C4-2B (cell line): ENCODE results near the gene ATXN1.
"Not testable (repeated sequence)": the region's sequence is repeated elsewhere in the genome, so short reads cannot be mapped to it uniquely, and the experiment has no call there.

Experiments used
- H3K27ac ChIP-seq: fragments of 450-650 bp; 2 replicates; pipeline ENCODE4 v1.5.1; 2017
- CTCF ChIP-seq: fragments of 450-650 bp; conservative IDR thresholded peaks from 2 replicates; pipeline ENCODE4 v1.5.1; 2017; ENCODE audit warnings: mild to moderate bottlenecking
- ZFX ChIP-seq: fragments of 450-650 bp; IDR thresholded peaks from 2 replicates; pipeline ENCODE4 v1.6.1; 2017

ATXN1 gene

GRCh38 chr6:16546861-16547260 lies 214.4 kb downstream of the ATXN1 start:
- no peak overlapping the region for H3K27ac ChIP-seq
- TF ChIP-seq CTCF (no peak), ZFX (no peak)

GRCh38 chr6:16545382-16545781 lies 215.9 kb downstream of the ATXN1 start:
- TF ChIP-seq CTCF (no peak), ZFX (no peak)
- no peak overlapping the region for H3K27ac ChIP-seq

- no peak for TF ChIP-seq CTCF
- TF ChIP-seq ZFX = no peak
- no peak overlapping the region for H3K27ac ChIP-seq
Measured at GRCh38 chr6:16544521-16544920, 216.7 kb downstream of the ATXN1 start.

- TF ChIP-seq ZFX = no peak
- no peak for TF ChIP-seq CTCF
- H3K27ac ChIP-seq = no peak overlapping the region
Measured at GRCh38 chr6:16544006-16544405, 217.3 kb downstream of the ATXN1 start.

- no peak overlapping the region for H3K27ac ChIP-seq
- TF ChIP-seq CTCF = no peak
- no peak for TF ChIP-seq ZFX
Measured at GRCh38 chr6:16543521-16543920, 217.7 kb downstream of the ATXN1 start.

GRCh38 chr6:16542070-16542469 lies 219.2 kb downstream of the ATXN1 start:
- no peak overlapping the region for H3K27ac ChIP-seq
- no peak for TF ChIP-seq ZFX
- no peak for TF ChIP-seq CTCF

GRCh38 chr6:16540804-16541752 lies 220.2 kb downstream of the ATXN1 start:
- no peak overlapping the region for H3K27ac ChIP-seq
- TF ChIP-seq ZFX = no peak
- no peak for TF ChIP-seq CTCF

- H3K27ac ChIP-seq = not testable (repeated sequence)
Measured at GRCh38 chr6:16540383-16540782, 220.9 kb downstream of the ATXN1 start.
